ENCODE measurements around the gene KCNIP1. TPM values are rescaled to one million over a fixed set of nuclear protein-coding genes. Genes with fewer than 3 reads are reported as not detected.

KCNIP1 gene
- total RNA-seq, 1 donor from 2014 or later, result 2.3 TPM

DNA sequence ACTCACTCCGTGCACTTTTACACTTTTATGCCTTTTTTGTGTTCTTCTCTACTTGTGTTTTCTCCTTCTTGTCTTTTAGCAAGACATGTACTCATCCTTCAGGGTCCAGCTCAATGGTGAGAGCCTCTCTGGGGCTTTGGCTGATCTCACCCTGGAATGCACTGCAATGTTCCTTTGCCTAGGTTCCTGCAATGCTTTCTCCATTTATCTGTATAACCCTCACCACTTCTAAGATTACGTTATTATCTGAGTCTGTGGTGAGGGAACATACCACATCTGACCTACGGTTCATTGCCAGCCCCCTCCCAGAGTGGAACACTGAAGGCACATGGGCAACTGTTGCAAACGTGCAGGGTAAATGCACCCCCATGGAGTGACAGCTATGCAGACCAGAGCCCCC lies 47.3 kb downstream of the KCNIP1 start:
- Mint-ChIP-seq H3K27me3 (ENCODE audit: low read depth) (peaks cover 19% of the 10 kb centered on the region), H3K27ac (no peak overlapping the region), H3K9me3 (no peaks in the 10 kb centered on the region), H3K36me3 (no peaks in the 10 kb centered on the region), H3K4me1 (peaks cover 9% of the 10 kb centered on the region), H3K4me3 (no peak overlapping the region)
- TF ChIP-seq, protein P1, sequence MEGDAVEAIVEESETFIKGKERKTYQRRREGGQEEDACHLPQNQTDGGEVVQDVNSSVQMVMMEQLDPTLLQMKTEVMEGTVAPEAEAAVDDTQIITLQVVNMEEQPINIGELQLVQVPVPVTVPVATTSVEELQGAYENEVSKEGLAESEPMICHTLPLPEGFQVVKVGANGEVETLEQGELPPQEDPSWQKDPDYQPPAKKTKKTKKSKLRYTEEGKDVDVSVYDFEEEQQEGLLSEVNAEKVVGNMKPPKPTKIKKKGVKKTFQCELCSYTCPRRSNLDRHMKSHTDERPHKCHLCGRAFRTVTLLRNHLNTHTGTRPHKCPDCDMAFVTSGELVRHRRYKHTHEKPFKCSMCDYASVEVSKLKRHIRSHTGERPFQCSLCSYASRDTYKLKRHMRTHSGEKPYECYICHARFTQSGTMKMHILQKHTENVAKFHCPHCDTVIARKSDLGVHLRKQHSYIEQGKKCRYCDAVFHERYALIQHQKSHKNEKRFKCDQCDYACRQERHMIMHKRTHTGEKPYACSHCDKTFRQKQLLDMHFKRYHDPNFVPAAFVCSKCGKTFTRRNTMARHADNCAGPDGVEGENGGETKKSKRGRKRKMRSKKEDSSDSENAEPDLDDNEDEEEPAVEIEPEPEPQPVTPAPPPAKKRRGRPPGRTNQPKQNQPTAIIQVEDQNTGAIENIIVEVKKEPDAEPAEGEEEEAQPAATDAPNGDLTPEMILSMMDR (IDR thresholded peaks at IDR 0.05; ENCODE audit: unreplicated experiment), result no peak
- peak in 1 of 2 experiments; percentile 9 for DNase-seq (ENCODE audit: low spot score in 2 of 2, unreplicated experiment in 2 of 2)

DNA sequence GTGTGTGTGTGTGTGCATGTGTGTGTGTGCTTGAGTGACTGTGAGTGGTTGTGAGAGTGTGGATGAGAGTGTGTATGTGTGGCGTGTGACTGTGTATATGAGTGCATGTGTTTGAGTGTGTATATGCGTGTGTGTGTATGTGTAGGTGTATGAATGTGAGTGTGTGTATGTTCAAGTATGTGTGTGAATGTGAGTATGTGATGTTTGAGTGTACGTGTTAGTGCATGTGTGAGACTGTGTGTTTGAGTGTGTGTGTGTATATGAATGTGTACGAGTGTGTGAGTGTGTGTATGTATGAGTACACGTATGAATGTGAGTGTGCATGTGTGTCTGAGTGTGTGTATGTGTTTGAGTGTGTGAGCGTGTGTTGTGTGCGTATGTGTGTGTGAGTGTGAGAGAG lies 47.8 kb downstream of the KCNIP1 start:
- H3K27ac Mint-ChIP-seq, result no peak overlapping the region
- H3K4me1 Mint-ChIP-seq, result peaks cover 9% of the 10 kb centered on the region
- H3K9me3 Mint-ChIP-seq, result no peaks in the 10 kb centered on the region
- TF ChIP-seq, protein P1 (IDR thresholded peaks at IDR 0.05; ENCODE audit: unreplicated experiment), result no peak
- no peak overlapping the region for H3K4me3 Mint-ChIP-seq
- peaks cover 18% of the 10 kb centered on the region for H3K27me3 Mint-ChIP-seq (ENCODE audit: low read depth)
- no peak for DNase-seq (ENCODE audit: low spot score in 2 of 2, unreplicated experiment in 2 of 2)
- no peaks in the 10 kb centered on the region for H3K36me3 Mint-ChIP-seq

DNA sequence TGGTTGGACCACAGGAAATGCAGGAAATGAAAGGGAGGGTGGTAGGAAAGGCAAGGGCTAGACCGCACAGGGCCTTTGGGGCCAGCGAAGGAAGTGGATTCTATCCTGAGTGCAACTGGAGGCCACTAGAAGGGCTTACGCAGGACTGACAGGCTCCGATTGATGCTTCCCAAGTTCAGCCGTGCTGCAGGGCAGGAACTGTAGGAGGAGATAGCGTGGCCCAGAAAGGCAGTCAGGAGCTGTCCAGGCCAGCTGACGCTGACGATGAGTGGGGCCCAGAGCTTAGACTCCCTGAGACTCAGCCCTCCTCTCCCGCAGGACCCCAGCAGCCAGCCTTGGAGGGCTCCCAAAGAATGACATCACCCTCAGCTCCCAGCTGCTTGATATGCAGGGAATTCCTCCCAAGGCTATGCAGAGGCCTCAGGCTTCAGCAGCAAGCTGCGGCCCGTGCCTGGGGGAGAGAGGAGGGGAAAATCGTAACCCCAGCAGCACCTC lies 48.8 kb downstream of the KCNIP1 start:
- TF ChIP-seq, protein P1 (IDR thresholded peaks at IDR 0.05; ENCODE audit: unreplicated experiment), result no peak
- H3K36me3 Mint-ChIP-seq, result no peaks in the 10 kb centered on the region
- peaks cover 21% of the 10 kb centered on the region for H3K27me3 Mint-ChIP-seq (ENCODE audit: low read depth)
- H3K4me3 Mint-ChIP-seq, result peak overlapping the region; percentile 5
- H3K9me3 Mint-ChIP-seq, result no peaks in the 10 kb centered on the region
- H3K27ac Mint-ChIP-seq, result peak overlapping the region; percentile 83
- H3K4me1 Mint-ChIP-seq, result peaks cover 9% of the 10 kb centered on the region
- peak; percentile 67 to 86 for DNase-seq (ENCODE audit: low spot score in 2 of 2, unreplicated experiment in 2 of 2)

DNA sequence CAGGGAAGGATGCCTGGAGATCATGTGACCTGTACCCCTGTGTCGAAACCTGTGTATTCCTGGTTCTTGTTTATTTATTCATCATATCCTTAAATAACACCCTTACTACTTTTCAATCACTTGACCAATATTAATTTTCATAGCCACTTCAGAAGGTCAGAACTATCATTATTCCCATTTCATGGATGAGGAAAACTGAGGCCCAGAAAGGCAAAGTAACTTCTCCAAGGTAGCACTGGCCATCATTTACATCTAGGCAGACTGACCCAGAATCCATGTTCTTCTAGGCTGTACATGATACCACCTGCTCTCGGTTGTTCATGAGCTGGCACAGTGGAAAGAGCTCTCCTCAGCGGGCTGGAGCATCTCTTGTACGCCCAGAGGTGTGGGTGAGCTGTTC lies 49.4 kb downstream of the KCNIP1 start:
- Mint-ChIP-seq H3K27me3 (ENCODE audit: low read depth) (peaks cover 19% of the 10 kb centered on the region), H3K9me3 (no peaks in the 10 kb centered on the region), H3K36me3 (no peaks in the 10 kb centered on the region), H3K4me3 (no peak overlapping the region), H3K27ac (peak overlapping the region; percentile 83), H3K4me1 (peaks cover 9% of the 10 kb centered on the region)
- TF ChIP-seq, protein P1 (IDR thresholded peaks at IDR 0.05; ENCODE audit: unreplicated experiment), result no peak
- DNase-seq (ENCODE audit: low spot score in 2 of 2, unreplicated experiment in 2 of 2), result no peak

DNA sequence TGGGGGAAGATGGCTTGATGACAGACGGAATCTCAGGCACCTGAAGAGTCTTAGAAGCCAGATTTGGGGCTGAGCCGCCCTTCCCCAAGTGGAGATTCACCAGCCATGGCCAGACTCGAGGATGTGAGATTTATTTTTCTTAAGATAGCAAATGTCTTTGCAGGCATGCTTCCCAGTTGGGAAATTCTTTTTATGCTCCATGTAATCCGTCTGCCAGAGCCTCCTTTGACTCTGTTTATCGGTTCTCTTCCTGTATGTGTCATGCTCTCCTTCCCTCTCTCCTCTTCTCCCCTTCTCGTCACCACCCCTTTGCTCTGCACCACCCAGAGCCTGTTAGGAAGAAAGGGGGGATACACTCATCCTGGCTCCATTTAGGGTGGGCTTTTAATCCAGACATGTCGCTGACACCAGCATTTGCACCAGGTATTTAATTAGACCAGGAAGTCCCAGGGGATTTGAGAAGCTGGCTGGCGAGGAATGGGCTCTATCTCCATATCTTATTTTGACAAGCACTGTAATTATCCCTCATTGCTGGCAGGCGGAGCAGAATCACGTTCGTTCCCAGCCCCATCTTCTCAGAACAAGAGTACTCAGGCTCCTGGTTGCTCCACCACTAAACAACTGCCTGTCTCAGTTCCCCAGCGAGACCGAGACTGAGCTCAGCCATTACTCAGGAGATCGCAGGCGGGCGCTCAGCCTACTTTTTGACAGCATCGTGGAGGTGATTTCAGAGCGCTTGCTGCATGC lies 50.9 kb downstream of the KCNIP1 start:
- no peaks in the 10 kb centered on the region for H3K9me3 Mint-ChIP-seq
- H3K4me3 Mint-ChIP-seq, result peak overlapping the region; percentile 30
- TF ChIP-seq, protein P1 (IDR thresholded peaks at IDR 0.05; ENCODE audit: unreplicated experiment), result no peak
- peaks cover 9% of the 10 kb centered on the region for H3K4me1 Mint-ChIP-seq
- peak in 1 of 2 experiments; percentile 36 for DNase-seq (ENCODE audit: low spot score in 2 of 2, unreplicated experiment in 2 of 2)
- H3K27ac Mint-ChIP-seq, result peak overlapping the region; percentile 73
- H3K36me3 Mint-ChIP-seq, result no peaks in the 10 kb centered on the region
- H3K27me3 Mint-ChIP-seq (ENCODE audit: low read depth), result peaks cover 33% of the 10 kb centered on the region

Measured in mesothelial cell of epicardium (in vitro differentiated cells).